ENCODE data around the gene TTLL9.

Gene TTLL9

GRCh38 chr20:31859266-31859997 is 11.0 kb upstream of the TTLL9 start:
- FAIRE-seq = no peak

- FAIRE-seq = no peak
Measured at GRCh38 chr20:31859998-31860380, 10.4 kb upstream of the TTLL9 start.

DNA sequence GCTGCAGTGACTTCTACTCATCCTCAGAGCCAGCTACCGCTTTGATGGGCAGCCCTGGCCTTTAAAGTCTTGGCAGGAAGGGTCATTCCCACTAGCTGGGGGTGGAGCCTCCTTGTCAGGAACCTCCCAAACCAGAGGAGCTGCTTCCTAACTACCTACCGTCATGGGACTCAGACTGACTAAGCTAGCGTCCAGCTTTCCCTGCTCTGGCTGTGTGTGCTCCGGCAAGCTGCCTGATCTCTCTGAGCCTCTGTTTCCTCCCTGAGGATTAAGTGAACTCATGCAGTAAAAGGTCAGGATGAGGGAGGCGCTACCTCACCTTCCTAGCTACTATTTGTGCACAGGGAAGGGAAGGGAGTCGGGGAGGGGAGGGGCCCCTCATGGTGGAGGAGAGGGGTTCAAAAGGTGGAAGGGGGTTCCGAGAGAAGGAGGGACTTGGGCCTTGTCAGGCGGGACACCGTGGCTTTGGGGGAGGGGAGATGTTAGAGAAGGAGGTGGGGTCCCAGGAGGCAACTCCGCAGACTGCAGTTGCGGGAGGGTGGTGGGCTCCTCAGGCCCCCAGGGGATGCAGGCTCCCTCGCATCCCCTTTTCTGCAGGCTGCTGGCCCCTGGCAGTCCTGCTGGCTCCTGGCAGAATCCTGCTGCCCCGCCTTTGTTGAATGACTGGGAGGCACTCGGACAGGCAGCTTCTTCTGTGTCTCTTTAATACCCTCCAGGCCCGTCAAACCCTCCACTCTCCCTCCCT is 9.9 kb upstream of the TTLL9 start:
- FAIRE-seq = no peak

- FAIRE-seq = no peak
Measured at GRCh38 chr20:31861135-31861384, 9.4 kb upstream of the TTLL9 start.

GRCh38 chr20:31861385-31862156 is 8.9 kb upstream of the TTLL9 start:
- FAIRE-seq = no peak

DNA sequence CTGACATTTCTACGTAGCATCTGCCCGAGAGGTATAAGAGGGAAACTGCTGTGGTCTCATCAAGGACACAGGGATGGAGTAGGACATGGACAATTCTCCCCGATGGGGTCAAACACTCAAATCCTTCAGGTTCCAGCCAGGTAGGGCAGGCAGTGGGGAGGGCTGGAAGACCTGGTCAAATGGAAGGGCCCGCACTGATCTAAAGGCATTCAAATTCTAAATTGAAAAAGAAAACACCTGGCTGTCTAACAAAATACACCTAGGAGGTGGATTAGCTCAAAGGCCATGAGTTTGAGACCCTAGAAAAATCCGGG is 8.3 kb upstream of the TTLL9 start:
- no peak for FAIRE-seq

GRCh38 chr20:31862506-31862905 is 7.9 kb upstream of the TTLL9 start:
- no peak for FAIRE-seq

GRCh38 chr20:31863296-31864085 is 6.9 kb upstream of the TTLL9 start:
- FAIRE-seq = no peak

GRCh38 chr20:31864521-31865400 is 5.7 kb upstream of the TTLL9 start:
- no peak for FAIRE-seq

DNA sequence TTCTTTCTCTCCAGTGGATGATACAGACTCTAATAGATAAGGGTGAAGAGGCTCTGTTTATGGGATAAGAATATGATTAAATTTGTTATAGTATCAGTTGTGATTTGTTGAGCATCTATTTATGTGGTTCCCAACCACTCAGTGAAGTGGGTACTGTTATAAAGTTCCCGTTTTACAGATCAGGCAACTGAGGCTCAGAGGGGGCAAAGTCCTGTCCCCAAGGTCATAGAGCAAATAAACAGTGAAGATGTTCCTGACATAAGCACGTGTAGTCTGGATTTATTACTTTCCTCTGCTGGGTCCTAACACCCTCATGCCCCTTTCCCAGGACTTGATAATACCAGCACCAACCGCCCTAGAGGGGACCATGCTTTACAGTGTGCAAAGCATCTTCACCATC is 4.2 kb upstream of the TTLL9 start:
- FAIRE-seq = no peak

DNA sequence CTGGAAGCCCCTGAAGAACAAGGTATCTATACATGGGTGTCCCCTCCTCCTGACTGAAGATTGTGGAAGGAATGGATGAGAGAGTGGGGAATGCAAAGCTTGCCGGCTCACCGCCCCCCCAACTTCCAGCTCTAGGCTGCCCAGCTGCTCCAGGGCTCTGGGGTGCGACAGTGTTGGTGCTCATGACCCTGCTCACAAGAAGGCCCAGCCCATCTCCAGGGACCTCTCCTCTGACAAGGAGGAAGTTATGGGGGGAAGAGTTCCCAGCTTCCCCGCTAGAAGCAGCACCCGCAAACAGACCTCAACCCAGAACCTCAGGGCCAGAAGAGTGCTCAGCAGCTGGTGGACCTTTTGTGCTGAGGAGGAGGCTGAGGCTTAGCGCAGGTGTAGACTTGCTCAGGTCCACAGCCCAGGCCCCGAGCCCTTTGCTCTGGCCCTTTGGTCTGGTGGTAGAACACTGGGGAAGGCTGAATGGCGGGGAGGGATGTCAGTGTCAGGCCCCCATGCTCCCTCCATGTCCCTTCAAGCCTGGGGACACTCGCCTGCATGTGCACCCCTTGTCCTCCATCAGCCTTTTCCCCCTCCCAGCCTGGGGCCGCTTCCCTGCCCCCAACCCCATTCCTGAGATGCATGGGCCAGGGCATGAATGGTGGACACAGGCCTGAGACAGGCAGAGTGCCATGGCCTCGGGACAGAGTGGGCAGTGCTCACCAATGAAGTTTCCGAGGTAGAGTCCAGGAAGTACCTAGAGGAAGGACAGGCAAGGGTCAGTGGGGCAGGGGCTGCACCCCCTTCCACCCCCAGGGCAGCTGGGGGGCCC is 1.4 kb upstream of the TTLL9 start:
- FAIRE-seq = no peak

GRCh38 chr20:31869673-31869941 is 827 bp upstream of the TTLL9 start:
- FAIRE-seq = no peak

- no peak for FAIRE-seq
Measured at GRCh38 chr20:31870726-31871617, 538 bp downstream of the TTLL9 start.

DNA sequence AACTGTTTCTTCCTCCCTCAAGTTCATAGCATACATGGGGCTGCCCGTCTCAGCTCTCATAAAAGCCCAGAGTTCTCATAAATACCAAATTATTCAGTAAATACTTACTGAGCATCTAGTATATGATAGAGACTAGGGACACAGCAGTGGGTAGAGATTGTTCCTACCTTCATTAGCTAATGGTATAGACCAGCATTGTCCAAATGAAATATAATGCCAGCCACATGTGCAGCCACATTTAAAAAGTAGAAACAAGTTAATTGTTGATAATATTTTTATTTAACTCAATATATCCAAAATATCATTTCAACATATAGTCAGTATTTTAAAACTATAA is 1.2 kb downstream of the TTLL9 start:
- FAIRE-seq = no peak

- no peak for FAIRE-seq
Measured at GRCh38 chr20:31872406-31872805, 2.0 kb downstream of the TTLL9 start.

DNA sequence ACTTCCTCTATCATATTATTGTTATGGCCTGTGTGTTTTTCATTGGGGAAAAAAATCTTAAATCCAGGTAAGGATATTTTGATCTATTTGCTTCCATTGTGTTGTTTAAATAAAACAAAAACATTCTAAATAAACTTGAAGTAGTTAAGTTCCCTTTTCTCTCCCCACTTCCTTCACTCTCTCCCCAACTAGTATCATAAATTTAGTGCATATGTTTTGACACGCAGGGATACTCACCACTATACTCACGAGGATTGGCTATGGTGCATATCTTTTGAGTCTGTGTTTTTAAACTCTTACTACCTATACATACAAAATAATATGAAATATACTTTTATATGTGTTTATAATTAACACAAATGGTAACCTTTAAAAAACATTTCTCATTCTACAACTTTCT is 5.2 kb downstream of the TTLL9 start:
- no peak for FAIRE-seq

- FAIRE-seq = no peak
Measured at GRCh38 chr20:31877684-31878083, 7.2 kb downstream of the TTLL9 start.

DNA sequence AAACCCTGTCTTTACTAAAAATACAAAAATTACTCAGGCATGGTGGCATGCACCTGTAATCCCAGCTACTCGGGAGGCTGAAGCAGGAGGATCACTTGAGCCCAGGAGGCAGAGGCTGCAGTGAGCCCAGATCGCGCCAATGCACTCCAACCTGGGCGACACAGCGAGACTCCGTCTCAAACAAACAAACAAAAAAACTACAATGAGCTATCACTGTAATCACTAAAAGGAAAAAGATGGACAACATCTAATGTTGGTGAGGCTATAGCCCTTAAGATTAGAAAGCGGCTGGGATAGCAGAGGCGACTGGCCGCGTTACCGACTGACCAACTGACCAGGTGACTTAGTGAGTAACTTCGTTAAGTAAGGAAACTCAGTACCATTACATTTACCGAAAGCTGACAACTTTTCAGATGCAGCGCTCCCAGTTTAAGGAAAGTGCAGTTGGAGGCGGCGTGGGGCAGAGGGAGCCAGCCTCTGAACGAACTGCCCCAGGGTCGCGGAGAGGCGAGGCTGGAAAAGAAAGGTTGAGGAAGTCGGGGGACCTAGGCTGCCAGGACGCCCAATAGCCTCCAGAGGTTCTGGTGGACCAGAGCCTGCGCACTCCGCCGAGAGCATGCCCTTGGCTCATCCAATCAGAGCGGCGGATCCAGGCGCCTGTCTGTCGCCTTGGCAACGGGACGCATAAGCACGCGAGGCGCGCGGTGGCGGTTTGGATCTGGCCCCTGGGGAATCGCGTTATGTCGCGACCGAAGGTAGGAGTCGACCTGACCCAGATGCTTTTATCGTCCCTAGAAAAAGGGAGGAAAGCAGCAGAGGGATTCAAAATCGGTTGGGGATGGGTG is 8.9 kb downstream of the TTLL9 start:
- no peak for FAIRE-seq

DNA sequence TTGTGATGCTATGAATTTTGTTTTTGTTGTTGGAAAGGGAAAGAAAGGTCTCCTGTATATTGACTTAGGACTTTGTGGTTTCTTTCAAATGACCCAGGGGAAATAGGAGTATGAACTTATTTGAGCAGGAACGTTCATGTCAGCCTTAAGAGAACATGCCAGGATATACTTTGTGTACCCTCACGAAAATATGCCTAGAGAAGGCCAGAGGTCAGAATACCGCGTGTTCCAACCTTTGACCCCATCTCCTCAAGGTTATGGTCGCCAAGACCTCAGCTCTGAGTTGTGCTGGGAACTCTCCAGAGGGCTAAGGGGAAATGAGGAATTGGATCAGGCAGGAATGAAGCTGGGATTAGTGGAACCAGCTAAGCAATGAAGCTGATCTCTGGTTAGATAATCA is 11.5 kb downstream of the TTLL9 start:
- no peak for FAIRE-seq

- no peak for FAIRE-seq
Measured at GRCh38 chr20:31883829-31884228, 13.4 kb downstream of the TTLL9 start.
